IPS DF 19.7 (cell line): ENCODE results near the gene CHST14.

Experiments used
- DNase-seq: peaks from one replicate; pipeline ENCODE4 v3.0.0-alpha.2; 2013; ENCODE audit warnings: low read depth, low spot score

Gene CHST14

DNA sequence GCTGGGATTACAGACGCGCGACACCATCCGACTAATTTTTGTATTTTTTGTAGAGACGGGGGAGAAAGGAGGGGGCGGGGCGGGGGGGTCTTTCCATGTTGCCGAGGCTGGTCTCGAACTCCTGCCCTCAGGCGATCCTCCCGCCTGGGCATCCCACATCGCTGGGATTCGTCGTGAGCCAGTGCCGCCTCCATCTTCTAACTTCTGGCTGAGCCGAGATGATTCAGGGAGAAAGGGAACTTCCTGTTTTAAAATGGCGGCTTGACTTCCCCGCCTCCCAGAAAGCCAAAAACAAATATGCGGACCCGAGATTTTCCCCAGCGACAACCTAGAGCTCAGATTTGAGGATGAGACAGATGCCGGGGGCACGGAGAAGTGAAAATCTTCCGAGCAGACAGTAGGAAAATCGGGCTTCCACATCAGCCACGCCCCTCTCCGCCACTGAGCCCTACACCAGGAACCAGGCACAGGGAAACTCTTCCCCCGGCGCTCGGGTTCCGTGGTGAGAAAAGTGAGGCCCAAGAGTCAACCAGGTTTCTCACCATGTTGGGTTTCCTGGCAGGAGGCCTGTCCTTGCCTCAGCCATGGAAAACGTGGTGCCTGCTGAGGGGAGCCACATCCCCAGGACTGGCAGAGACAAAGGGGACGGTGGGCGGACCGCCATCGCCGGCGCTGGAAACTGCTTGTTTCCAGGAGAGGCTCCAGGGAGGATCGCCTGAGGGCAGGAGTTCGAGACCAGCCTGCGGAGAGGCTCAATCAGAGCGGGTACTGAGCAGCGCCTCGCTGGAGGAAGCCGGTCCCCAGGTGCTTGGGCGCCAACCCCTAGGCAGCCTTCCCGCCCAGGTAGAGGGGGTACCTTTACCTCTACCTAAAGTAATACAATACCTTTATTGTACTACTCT, 18.7 kb downstream of the CHST14 start:
- DNase-seq, result no peak

DNA sequence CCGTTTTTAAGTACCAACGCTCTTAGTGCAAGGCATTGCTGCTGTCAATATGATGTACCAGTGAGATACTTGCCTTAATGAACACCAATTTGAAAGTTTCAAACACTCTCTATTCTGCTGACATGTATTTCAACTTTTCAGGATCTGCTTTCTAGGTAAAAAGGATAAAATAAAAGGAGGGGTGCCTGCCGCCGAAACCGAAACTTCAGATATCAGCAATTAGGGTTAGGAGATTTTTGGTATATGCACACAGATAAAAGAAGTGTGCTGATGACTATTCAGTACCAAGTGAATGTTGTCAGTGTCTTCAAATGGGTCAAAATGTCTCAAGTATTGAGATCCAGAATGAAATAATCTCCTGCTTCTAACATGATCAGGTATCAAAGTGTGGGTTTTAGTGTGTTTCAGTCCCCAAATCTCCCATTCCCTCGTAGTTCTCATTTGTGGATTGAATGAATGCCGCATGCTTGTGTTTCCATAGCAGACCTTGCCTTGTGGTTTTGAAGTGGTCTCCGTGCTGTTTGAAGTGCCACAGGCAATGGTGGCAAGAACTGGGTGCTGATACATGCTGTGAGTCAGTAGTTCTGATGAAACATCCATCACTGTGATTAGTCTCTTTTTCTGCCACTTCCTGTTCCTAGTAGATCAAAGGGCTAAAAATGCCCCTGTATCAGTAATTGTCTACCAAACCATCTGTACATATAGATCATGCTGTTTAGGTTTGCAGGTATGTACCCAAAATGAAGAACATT, 22.5 kb downstream of the CHST14 start:
- no peak for DNase-seq

DNA sequence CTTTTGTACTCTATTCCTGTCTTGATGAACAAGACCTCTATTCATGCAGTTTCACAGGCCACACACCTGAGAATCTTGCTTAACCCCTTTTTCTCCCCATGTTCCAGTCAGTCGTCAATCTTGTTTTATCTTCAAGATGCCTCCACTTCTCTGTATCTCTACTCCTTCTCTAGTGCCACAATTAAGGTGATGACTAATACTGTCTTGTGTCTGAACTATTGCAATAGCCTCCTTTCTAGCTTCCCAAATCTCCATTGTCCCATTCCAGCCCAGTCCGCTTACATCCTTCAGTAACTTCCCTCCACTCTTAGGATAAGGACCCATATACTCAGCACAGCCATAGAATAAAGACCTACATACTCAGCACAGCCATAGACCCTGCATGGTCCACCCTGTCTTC, 24.7 kb downstream of the CHST14 start:
- no peak for DNase-seq

DNA sequence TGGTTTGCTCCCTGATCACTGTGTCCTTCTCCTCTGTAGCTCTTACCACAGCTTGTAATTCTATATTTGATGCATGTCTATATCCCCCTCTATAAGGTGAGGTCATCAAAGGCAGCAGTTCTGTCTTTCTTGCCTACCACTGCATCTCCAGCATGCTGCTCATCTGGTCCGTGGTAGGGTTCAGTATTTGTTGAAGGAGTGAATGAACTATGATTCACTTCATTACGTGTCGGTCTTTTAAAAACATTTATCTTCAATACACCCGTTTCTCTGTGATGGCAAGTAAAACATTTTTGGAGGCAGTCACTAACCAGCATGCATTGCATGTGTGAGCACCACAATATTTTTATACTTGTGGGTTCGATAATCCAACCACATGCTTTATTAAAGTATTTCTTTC, 27.6 kb downstream of the CHST14 start:
- DNase-seq, result no peak

DNA sequence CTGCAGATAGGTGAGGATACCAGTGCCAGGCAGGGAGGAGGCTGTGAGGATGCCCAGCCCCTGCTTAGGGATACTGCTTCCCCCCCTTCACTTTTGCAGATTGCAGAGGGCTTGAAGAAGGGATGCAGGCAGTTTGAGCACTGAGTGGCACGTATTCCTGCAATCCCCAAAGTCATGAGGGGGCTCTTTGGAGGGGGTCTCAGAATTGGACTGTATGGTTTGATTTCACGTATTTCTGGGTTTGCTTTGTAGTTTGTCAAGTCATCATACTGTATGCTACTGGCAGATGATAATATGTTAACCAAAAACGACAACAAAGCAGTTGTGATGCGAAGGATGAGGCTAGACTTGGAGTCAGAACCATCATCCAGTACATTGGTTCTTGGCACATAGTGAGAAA, 28.1 kb downstream of the CHST14 start:
- no peak for DNase-seq

DNA sequence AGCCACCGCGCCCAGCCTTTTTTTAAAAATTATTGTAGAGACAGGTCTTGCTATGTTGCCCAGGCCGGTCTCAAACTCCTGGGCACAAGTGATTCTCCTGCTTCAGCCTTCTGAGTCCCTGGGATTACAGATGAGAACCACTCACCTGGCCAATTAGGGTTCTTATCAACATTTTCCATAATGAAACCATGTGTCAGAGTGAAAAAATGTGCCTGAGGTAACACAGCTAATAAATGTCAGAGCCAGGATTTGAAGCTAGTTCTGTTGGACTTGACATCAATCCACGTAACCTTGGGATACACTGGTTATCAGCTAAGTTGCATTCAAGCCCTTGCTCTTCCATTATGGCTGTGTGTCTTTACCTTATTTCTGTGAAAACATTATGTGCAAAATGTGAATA, 29.1 kb downstream of the CHST14 start:
- DNase-seq, result no peak

DNA sequence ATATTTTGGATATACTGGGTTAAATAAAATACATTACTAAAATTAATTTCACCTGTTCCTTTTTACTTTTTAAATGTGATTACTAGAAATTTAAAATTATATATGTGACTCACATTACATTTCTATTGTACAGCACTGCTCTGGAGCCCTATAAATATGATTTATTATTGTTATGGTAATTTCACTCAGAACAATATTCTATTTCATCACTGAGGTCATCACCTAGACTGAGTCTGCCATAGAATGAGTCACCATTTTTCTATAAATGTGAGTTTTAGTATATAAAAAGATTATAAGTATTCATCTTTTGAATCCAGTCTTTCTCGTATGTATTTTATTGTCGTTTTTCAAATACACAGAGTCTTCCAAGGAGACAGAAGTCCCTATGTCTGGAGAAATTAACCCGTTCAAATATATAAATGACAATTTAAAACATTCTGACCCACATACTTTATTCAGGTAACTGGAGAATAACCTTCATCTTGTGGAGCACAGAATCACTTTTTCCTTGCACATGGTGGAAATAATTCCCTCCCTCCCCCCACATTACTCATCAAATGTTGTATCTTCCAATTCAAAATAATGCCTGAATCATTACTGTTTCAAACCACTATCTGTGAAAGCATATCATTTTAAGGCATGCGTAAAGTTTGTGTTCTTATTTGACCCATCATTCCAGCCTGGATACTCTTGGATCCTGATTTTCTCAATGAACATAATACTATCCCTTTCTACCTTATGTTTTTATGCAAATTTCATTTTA, 30.0 kb downstream of the CHST14 start:
- DNase-seq, result no peak

DNA sequence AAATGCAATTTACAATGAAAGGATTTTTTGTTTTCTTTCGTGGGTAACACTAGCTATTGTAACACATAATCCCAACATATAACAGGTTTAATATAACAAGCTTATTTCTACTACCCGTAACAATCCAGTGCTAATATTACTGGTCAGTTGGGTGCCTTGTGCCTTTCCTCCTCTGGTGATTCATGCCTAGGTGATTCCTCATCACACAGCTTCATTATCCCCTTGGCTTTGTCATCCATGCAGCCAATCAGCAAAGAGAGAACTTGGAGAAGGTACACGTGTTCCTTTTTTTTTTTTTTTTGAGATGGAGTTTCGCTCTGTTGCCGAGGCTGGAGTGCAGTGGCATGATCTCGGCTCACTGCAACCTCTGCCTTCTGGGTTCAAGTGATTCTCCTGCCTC, 30.7 kb downstream of the CHST14 start:
- no peak for DNase-seq

DNA sequence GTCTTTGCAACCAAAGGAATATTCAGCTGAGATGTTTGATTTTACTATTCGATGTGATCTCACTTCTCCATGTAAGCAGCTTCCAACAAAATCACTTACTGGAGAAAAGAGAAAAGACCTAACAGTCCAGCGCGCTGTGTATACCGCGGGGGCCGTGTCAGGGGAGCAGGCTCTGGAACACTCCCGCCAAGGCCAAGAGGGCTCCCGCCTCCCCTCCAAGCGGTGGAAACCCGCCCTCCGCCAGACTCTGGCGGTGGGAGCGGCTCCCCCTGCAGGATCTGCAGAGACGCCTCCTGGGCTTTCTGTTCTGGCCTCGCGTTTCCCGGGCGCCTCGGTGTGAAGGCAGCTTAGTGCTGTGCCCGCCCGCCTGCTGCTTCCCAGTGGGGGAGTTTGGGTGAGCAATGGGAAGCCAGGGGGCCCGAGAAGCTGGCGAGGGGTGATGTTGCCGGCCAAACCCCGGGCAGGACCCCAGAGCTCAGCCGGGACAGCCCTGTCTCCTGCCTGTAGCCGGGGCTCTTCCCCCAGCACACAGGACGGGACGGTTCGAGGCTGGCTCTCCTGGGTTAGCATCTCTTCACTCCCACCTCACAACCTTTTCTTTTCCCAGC, 36.3 kb downstream of the CHST14 start:
- DNase-seq, result no peak

DNA sequence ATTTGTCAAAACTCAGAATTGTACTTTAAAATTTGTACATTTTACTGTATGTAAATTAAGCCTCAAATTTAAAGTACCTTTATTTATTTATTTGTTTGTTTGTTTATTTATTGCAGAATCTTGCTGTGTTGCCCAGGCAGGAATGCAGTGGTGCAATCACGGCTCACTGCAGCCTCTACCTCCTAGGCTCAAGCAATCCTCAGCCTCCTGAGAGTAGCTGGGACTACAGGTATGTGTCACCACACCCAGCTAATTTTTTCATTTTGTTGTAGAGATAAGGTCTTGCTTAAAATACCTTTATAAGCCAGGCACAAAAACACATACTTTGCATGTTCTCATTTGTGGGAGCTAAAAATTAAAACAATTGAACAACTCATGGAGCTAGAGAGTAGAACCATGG, 37.4 kb downstream of the CHST14 start:
- DNase-seq, result no peak

DNA sequence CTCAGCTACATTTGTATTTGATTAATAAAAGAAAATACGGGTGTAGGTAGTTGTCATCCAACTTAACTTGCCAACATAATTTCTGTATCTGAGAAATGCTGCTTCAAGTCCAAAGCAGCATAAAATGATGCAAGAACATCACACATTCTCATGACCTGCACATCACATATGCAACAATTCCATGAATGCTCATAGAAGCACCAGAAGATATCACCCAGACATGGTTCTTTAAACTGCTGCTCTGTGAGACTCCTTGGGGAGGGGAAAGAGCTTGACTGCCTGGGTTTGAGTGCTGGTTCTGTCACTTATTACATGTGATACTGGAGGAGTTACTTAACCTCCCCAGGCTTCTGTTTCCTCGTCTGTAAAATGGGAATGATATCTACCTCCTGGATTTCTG, 39.4 kb downstream of the CHST14 start:
- no peak for DNase-seq

DNA sequence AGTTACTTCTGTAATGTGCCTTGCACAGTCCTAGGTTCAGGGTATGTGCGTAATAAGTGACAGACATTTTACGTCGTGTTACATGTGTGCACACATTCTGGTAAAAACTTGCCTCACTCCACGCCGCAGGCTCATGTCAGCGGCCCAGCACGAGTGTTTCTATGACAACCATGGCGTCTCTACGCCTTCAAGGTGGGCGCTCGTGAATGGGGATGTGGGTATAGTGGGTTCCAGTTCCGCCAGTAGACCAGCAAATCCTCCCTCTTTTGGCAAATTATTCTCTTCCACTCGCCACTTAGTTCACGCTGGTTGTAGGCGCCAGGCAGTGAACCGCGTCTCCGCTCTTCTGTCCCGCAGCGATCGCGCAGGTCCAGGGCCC, 40.3 kb downstream of the CHST14 start:
- no peak for DNase-seq

DNA sequence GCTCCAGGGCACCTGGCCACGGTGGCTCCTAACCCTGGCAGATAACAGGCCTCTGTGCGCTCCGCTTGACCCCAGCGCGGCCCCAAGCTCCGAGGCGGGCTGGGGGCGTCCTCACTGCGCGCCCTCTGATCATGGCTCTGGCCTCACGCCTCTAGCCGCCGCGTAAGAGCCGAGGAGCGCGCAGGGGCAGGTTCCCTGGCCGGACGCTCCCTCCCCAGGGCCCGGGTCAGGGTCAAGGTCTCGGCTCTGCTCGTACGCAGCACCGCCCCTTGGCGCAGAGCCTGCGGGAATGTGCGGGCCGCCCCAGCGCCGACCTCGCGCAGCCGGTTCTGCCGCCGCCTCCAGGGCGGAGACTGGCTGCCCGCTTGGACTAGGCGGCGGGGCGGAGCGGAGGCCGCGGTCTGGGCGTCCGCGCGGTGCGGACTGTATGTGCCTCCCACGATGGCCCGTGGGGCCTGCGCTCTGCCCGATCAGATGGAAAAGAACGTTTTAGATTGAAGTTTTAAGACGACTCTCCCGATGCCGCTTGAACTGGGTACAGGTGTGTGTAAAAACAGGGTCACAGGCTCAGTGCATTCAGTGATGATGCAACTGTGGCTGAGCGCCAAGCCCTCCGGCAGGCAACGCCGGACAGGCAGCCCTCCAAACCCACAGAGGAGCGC, 40.8 kb downstream of the CHST14 start:
- no peak for DNase-seq

DNA sequence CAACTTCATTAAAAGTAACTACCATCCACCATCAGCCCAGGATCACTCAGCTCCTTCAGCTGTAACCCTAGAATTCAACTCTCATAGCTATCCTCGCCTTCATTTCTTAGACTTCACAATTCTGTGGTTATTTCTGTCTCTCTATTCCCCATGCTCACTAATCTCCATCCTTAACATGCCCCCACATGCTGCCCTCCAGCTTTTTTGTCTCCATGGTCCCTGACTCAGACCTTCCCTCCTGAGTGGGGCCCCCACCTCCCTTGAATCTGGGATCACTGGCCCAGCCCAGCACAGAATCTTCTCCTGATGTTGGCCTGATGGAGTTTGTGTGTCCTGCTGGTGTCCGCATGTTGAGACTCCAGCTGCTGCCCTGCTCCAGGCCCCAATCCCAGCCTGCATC, 41.7 kb downstream of the CHST14 start:
- DNase-seq, result no peak

DNA sequence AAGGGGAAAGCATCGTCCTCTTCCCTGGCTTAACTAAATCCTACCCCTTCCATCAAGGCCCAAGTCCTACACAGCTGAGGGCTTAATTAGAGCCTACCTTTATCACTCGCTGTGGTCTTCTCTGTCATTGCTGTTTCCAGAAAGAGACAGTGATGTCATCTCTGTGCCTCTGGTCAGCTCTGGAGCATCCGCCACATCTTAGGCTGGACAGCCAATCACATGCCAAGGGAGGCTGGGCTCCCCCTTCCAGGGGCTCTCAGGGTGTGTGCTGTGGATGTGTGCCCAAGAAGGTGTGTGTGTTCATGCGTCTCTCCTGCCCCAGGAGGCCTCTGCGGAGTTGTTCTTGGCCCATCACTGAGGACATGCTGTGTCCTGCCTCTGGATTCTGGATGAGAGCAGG, 42.8 kb downstream of the CHST14 start:
- no peak for DNase-seq

DNA sequence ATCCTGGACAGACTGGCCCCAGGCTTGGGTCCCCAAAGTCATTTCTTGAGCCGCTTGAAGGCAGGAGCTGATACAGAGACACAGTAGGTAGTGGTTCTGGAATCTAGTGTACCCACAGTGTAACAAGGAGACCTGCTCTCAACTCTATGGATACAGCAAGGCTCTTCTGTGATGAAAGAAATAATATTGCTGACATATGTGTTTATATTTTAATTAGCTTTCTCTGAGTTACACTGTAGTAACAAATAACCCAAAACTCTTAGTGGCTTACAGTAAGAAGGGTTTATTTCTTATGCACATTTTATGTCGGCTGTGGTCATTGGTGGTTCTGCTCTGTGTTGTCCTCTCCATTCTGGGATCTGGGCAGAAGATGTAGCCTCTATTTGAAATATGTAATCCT, 45.5 kb downstream of the CHST14 start:
- DNase-seq, result no peak
